Amniotic stem cell (primary cell): ENCODE data around the gene SRC.

ENCODE experiments used
- DNase-seq: peaks from one replicate; lab custom pipeline; 2025; lab: John Stamatoyannopoulos, UW

The SRC gene

DNA sequence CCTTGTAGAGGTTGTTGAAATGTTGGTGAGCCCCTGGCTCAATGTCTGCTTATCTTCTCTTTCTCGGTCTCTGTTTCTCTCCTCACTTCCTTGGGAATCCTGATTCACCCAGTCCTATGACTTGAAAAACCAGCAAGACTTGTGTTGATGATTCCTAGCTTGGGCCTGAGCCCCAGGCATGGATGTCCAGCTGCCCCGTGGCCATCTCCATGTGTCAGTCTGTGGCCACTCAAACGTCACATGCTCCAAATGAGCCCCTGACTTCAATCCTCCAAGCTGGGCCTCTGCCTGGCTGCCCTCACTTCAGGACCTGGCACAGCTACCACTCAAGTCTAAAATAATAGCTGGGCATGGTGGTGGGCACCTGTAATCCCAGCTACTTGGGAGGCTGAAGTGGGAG lies 81.0 kb downstream of the SRC start:
- DNase-seq: no peak

DNA sequence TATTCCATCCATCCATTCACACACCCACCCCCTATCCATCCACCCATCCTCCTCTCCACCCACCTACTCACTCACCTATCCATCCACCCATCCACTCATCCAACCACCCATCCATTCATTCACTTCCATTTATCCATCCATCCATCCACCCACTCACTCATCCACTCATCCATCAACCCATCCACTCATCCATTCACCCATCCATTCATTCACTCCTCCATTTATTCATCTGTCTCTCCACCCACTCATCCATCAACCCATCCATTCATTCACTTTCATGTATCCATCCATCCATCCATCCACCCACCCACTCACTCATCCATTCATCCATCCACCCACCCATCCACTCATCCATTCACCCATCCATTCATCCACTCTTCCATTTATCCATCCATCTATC lies 84.1 kb downstream of the SRC start:
- DNase-seq: no peak

DNA sequence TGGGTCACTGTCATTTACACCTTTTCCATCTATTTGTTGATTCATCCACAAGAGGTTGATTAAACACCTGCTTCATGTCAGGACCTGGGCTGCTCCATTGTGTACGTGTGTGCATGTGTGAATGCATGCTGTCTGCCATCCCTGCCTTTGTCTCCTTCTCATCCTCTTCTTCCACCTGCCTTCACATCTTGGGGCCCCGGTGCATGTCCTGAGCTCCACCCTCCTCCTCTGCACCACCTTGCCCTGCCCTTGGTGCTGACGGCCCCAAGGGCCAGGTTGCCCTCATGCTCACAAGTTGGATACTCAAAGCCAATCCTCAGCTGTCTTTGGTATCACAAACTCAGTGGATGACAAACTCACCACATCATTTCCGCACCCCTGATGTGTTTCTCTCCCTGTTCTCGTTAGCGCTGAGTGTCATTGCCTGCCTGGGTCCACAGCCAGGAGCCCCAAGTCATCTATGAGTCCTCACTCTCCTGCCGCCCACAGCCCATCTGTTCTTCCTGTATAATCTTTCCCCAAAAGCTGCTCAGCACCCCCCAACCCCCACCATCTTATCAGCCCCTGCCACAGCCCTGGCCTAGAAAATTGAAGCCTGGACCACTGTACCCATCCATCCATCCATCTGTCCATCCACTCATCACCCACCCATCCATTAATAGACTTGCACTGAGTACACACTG lies 85.0 kb downstream of the SRC start:
- DNase-seq: no peak

DNA sequence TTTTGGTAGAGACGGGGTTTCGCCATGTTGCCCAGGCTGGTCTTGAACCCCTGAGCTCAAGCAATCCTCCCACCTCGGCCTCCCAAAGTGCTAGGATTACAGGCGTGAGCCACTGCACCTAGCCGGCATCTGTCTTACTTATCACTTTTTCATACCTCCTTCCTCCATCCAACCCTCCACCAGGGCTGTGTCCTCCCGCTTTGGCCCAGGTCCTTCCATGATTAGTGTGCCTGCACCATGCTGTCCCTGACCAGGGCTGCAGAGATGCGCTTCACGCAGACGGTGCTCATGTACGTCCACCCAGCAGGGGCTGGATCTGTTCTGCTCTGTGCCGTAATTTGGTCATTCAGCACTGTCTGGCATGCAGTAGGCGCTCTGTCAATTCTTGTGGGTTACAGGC lies 85.8 kb downstream of the SRC start:
- DNase-seq: no peak

DNA sequence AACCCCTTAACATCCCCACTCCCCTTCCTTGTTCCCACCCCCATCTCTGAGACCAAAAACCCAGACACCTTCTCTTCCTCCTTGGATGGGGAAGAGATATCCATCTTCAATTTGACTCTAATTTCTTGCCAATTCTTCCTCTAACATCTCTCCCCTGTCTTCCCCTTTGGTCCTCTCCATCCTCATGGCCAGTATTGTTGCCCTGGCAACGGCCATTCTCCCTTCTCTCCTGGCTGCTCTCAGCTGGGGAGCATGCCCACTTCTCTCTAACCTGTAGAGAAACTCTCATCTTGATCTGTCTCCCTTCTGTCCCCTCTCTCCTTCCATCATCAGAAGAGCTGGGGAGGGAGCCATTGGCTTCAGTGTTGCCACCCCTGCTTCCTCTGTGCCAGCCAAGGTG lies 86.7 kb downstream of the SRC start:
- no peak for DNase-seq

DNA sequence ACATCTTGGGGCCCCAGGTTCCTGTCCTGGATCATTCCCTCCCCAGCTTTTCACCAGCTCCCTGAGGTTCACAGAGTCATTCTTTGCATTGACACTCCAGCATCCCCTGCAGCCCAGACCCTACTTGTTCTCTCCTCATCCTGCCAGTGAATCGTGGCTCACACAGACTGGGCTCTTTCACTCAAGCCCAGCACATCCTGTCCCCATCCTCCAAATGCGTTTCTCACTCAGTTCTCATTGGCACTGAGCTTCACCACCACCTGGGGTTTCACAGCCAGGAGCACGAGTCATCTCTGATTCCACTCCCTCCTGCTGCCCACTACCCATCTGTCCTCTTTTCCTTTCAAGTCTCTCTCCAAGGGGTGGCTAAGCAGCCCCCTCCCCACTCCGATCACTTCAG lies 89.7 kb downstream of the SRC start:
- no peak for DNase-seq

DNA sequence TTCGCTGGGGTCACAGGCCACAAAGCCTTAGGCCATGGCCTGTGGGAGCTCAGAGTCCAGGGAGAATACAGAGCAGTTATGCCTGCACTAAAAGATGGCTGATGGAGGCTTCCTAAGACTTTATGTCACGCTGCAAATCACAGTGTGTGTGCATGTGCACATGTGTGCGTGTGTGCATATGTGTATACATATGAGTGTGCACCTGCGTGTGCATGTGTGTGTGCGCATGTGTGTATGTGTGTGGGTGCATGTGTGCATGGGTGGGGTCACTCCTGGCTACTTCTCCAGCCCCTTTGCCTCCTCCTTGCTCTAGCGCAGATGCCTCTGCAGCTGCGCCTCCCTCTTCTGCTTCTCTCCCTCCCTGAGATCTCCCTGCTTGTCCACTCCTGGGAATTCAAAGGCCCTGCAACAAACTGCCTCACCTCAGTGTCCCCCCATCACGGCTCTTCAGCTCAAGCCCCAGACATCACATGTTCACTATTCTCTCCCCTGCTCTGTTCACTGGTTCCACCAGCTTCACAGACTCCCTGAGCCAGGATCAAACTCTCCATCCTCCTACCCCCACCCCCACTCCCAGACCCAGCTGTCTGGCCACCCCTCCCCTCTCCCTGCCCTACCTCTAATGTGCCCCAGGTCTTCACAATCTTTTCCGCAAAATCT lies 90.7 kb downstream of the SRC start:
- no peak for DNase-seq

DNA sequence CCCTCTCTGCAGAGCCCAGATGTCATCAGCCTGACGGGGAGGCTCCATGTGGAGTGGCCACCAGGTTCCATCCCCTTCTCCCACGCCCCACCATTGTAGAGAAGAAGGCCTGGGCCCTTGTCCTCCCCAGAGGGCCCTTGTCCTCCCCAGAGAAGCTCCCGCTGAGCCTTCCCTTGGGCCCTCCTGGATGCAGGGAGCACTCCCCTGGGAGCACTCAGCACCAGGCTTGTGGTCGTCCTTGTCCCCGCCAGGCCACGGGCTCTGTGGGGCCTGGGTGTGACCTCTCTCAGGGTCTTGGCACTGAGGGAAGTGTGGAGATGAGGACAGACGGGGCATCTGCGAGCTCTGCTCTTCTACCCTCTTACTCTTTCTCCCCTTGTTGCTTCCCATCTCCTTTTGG lies 91.7 kb downstream of the SRC start:
- DNase-seq: no peak

DNA sequence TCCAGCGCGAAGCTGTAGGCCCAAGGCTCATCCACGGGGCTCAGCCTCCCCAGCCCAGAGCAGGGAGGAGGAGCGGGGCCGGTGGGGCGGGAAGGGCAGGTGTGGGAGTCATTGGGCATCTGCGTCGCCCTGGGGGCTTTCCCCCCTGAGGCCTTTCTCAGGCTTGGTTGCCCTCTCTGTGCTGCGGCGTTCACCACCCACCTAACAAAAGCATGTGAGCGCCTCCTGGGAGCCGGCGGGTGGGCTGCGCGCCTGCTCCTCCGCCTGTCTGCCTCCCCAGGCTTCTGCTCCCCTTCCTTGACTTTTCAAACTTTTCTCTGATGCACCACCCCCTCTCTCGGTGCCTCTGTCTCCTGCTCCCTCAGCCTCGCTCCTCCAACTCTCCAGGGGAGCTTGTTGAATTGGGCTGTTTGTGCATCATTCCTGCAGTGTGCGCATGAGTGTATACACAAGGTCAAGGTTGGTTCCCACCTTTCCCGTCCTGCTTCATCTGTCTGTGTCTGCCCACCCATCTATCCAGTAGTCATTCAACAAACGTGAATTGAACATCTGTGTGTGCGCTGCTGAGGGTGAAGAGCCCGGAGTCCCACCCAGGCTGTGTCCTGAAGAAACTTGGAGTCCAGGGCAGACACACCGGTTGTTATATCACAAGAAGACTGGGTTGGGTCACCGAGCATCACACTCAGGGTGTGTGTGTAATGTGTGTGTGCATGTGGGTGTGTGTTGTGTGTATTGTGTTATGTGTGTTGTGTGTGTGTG lies 92.7 kb downstream of the SRC start:
- DNase-seq: no peak

DNA sequence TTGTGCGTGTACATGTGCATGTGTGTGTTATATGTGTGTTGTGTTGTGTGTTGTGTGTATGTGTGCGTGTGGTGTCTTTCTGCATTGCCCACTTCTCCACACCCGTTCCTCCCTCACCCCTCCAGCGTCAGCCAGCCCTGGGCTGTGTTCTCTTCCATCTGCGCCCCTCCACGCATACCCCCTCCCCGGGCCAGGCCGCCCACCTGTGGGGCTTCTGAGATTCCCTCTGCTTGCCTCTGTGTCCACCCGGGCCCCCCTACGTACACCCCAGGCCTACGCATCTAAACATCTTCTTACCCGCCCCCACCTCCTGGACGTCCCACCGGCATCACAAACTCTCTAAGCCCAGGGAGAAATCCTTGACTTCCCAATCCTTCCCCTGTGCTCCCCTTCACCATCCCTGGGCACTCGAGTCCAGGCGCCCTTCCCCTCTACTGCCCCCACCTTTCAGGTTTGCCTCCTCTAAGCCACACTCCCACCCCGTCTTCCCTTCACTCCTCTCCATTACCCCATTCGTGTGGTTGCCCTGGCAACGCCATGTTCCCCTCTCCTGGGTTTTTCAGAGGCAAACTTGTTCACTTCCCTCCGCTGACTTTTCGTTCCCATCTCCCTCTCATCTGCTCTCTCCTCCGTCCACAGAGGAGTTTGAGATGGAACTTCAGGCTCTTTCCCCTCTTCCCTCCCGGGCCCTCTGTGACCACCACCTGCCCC lies 93.4 kb downstream of the SRC start:
- DNase-seq: no peak

DNA sequence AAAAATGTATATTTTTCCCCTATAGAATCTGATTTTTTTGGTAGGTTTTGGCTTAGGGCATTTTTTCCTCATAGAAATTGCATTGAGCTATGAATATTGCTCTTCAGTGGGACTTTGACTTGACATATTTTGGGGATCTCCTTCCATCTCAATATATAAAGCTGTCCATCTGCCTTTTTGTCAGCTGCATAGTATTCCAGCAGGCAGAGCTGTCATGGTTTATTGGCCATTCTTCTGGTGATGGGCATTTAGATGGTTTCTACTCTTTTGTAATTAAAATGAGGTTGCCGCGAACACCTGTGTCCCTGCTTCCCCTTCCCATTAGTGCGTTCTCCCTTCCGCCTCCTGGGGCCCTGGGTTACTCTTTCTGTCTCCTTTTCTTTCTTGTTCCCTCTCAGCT lies 95.1 kb downstream of the SRC start:
- no peak for DNase-seq

DNA sequence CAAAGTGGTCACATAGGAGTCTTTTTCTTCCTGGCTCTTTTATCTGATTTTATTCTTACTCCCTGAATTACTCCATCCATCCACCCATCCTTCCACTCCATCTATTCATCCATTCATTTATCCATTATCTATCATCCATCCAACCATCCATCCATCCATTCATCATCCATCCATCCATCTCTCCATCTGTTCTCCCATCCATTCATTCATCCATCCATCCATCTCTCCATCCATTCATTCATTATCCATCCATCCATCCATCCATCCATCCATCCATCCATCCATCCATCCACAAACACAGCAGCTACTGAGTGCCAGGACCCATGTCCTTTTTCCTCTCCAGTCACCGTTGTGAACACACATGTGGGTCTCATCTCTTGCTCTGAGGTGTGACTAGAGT lies 96.6 kb downstream of the SRC start:
- no peak for DNase-seq

DNA sequence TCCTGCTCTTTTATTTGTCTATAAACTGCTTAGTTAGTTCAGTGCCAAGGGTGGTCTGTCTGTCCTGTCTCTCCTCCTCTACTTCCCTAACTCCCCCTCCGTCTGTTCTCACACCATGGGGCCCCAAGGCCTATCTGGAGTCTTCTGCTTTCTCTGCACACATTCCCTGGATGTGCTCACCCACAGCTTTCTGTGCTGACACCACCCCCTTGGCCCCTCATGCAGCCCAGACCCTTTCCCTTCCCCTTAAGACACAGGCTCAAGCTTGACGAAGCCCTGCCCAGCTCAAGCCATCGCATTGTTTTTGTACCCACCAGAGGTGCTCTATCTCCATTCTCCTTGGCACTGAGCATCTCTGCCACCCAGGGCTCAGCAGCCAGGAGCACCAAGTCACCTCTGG lies 97.0 kb downstream of the SRC start:
- no peak for DNase-seq

DNA sequence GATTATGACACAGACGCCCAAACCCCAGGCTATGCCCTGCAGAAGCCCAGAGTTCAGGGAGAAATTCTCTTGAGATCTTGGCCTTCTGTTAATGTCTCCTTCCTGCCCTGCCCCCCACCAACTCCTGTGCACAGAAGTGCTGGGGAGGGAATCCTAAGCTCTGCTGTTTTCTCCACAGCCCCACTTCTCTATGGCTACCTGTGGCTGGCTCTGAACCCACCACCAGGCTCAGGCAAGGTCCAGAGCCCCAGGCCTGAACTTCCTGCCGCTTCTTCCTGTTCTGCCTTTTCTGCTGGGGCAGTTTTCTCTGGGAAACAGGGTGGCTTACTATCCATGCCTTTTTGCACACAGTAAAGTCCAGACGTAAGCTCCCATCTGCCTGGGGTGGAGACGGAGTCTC lies 97.7 kb downstream of the SRC start:
- DNase-seq: no peak

DNA sequence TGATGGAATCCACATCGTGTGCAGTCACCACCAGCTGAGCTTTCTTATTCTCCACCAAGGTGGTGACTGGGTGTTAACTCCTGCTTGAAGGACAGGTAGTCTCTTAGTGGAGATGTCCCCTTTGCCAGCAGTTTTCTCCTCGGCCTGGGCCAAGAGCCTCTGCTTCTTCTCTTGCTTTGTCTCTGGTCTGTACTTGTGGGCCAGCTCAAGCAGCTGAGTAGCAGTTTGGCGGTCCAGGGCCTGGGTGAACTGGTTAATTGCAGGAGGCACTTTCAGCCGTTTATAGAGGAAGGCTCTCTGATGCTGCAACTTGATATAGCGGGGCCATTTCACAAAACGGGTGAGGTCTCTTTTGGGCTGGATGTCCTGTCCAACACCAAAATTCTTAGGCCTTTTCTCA lies 99.1 kb downstream of the SRC start:
- no peak for DNase-seq

DNA sequence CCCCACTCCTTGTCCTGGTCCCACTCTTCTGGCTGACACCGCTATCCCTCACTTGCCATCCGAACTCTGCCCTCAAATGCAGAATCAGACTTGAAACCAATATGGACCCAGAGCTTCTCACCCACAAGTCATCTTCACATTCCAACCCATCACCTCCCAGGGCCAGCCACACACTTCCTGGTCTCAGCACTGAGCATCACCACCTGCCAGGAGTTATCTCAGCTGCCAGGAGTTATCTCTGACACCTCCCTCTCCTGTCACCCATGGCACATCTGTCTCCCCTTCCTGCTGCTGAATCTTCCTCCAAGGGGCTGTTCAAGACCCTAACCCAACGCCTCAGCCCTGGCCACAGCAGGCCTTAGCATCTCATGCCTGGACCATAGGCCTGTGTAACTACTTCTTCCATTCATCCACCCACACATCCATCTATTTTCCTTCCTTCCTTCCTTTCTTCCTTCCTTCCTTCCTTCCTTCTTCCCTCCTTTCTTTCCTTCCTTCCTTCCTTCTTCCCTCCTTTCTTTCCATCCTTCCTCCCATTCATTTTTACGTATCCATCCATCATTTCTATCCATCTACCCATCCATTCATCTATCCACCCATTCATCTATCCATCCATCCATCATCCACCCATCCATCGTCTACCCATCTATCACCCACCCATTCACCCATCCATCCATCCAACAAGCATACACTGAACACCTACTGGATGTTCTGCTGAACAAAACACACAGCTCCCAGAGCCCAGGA lies 100.5 kb downstream of the SRC start:
- DNase-seq: no peak

DNA sequence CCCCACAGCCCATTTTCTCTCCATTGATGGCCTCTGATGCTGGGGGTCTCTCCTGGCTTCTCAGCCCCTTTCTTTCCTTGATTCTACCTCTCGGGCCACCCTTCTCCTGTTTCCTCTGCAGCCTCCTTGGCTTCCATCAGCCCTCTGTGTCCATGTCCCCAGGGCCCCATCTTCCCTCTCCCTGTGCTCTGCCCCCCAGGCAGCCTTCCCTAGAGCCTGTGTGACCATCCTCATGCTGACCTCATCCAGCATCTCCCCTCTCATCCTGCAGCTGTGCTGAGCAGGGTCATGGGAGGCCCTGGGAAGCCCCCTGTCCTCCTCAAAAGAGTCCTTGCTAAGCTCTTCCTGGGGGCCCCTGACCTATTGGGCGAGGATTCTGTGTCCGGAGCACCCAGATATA lies 101.7 kb downstream of the SRC start:
- no peak for DNase-seq

DNA sequence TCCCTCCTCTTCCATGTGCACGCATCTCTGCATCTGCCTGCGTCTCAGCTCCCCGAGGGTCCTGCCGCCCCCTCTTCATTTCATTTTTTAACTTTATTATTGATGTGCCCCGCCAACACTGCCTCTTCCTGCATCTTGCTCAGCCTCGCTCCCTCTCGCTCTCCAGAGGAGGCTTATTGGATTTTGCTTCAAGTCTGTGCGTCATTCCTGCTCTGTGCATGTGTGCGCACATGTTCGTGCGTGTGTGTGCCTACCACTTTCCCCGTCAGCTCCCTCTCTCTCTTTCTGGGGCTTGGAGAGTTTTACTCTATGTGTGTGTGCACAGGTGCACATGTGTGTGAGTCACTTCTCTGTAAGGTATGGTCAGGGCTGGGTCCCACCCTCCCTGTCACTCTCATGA lies 103.3 kb downstream of the SRC start:
- DNase-seq: no peak

DNA sequence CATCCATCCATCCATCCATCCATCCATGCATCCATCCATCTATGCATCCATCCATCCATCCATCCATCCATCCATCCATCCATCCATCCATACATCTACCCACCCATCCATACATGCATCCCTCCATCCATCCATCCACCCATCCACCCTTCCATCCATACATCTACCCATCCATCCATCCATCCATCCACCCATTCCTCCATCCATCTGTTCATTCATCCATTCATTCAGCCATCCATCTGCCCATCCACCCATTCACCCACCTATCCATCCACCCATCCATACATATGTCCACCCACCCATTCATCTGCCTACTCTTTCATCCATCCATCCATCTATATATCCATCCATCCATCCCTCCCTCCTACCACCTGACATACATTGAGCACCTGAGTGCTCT lies 104.4 kb downstream of the SRC start:
- DNase-seq: no peak

DNA sequence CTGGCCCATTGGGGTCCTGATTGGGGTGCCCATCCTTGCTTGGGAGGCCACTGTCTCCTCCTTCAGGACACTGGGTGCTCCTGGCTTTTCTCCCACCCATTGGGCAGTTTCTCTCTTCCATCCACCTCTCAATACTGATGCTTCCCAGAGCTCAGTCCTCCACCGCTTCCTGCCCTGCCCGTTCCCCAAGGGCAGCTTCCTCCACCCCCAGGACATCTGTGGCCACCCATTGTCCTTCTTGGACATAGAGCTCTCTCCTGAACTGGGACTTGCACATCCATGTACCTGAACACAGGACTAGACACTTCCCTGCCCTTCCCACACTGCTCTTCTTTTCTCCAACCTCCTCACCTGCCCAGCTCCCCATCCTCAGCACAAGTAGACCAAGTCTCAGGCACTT lies 105.7 kb downstream of the SRC start:
- DNase-seq: no peak

DNA sequence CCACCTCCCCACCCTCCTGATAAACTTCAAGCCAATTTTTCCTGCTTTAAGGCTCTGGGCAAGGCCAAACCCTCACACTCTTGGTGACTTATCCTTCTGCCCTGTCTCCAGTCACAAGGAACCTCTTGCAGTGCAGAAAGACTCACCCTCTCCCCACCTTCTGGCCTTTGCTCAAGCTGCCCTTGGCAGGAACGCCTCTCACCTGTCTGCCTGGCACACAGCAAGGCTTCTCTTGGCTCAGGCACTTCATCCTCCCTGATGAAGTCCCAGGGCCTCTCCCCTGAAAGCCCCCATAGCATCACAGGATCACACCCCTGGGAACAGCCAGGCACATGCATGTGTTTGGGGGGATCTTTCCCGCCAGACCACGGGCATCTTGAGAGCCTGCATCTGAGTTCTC lies 106.3 kb downstream of the SRC start:
- no peak for DNase-seq

DNA sequence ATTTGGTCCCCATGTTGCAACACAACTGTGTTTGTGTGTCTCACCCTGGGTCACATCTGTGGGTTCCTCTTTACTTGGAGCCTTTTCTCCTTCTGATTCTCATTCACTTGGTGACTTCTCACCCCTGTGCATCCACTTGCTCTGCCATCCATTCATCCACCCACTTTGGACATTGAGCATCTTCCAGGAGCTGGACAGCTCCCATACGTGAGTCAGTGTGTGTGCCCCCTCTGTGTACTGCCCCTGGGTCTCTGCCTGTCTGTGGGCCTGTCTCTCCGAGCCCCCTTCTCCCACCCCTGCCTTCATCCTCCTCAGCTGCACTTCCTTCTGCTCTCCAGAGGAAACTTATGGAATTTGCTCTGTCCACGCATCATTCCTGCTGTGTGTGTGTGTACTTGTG lies 107.3 kb downstream of the SRC start:
- no peak for DNase-seq
